Mucosa of descending colon (tissue), 3 donors: ENCODE data around the gene NME5. TPM values are rescaled to one million over a fixed set of nuclear protein-coding genes. Genes with fewer than 3 reads are reported as not detected.

Experiments used
- ATAC-seq: fragments of 200-7000 bp; cut with Tn5 transposase; one replicate; pipeline ENCODE4 v1.9.1; 2020; ENCODE audit warnings: mild to moderate bottlenecking, moderate library complexity
- DNase-seq, 3 donors: peaks; one replicate each; pipeline ENCODE4 v3.0.0-alpha.2; 2020
- H3K36me3 ChIP-seq: fragments of 200-600 bp; one replicate; pipeline ENCODE4 v1.8.0; 2021; ENCODE audit warnings: low read depth, mild to moderate bottlenecking
- H3K4me1 ChIP-seq: fragments of 200-600 bp; one replicate; pipeline ENCODE4 v1.8.0; 2021; ENCODE audit warnings: low read depth, mild to moderate bottlenecking
- H3K4me3 ChIP-seq: fragments of 200-600 bp; one replicate; pipeline ENCODE4 v1.8.0; 2021; ENCODE audit warnings: mild to moderate bottlenecking
- H3K9me3 ChIP-seq: fragments of 200-600 bp; one replicate; pipeline ENCODE4 v1.8.0; 2021; ENCODE audit warnings: mild to moderate bottlenecking
- intact Hi-C, 2 donors: fragments of 100-400 bp; cut with DNase I in 1 of 2; cut with micrococcal nuclease in 1 of 2; formaldehyde crosslinking; loops; one replicate each; pipeline versions ENCODE4 v1.11.0 to v1.11.1; 2022; cut with DNase I, micrococcal nuclease
- total RNA-seq, 3 donors: library from RNA; stranded (reverse); fragmentation: NEBNext Ultra II Directional in 2 of 3; extraction: Animal tissue kit (Norgen Biotek cat#: 25700) in 2 of 3; gene quantifications; one replicate each; pipeline versions ENCODE4 v1.2.1 to v1.2.4, GENCODE V29; 2021 to 2023
- TF ChIP-seq, protein P1 (sequence below): fragments of 200-600 bp; IDR thresholded peaks from one replicate; pipeline ENCODE4 v1.8.0; 2022; ENCODE audit warnings: antibody characterized with exemption, mild to moderate bottlenecking
- donor health status: DM: no; HTN: no; CAD: no; lungs with moderate emphysema.
- donor health status: DM: no; HTN: no; CAD: no.
- donor health status: DM: no; HTN: yes; CAD: no.

NME5 gene
- total RNA-seq, 3 donors from 2014 or later, result 1.6 to 4.3 TPM; not detected in 1

DNA sequence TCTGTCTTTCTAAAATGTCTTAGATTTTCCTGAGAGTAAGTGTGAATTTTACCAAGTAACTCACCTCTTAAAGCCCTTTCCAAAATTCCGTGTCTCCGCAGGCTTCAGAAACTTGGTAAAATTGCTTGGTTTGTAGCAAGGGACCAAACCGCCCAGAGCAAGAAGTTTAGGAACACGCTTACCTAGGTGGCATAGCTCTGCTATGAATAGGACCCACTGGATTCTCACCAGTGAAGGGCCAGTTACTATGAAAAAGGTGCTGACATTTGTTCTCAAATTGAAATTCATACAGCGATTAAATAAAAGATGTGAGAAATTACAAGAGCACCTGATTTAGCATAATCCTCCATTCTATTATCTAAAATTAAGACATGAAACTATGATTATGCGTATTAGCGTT is 6.7 kb downstream of the NME5 start:
- H3K9me3 ChIP-seq, result no peaks in the 10 kb centered on the region
- no peak overlapping the region for H3K4me3 ChIP-seq
- no peaks in the 10 kb centered on the region for H3K36me3 ChIP-seq
- H3K4me1 ChIP-seq, result no peaks in the 10 kb centered on the region
- ATAC-seq (no peak), DNase-seq (no peak)
- TF ChIP-seq, protein P1, sequence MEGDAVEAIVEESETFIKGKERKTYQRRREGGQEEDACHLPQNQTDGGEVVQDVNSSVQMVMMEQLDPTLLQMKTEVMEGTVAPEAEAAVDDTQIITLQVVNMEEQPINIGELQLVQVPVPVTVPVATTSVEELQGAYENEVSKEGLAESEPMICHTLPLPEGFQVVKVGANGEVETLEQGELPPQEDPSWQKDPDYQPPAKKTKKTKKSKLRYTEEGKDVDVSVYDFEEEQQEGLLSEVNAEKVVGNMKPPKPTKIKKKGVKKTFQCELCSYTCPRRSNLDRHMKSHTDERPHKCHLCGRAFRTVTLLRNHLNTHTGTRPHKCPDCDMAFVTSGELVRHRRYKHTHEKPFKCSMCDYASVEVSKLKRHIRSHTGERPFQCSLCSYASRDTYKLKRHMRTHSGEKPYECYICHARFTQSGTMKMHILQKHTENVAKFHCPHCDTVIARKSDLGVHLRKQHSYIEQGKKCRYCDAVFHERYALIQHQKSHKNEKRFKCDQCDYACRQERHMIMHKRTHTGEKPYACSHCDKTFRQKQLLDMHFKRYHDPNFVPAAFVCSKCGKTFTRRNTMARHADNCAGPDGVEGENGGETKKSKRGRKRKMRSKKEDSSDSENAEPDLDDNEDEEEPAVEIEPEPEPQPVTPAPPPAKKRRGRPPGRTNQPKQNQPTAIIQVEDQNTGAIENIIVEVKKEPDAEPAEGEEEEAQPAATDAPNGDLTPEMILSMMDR, result no peak
- intact Hi-C loops, result loop anchor here (2.0 to 5.0 kb wide), 2 partner anchors 55 to 56 kb away; no protein-coding TSS in a partner anchor

DNA sequence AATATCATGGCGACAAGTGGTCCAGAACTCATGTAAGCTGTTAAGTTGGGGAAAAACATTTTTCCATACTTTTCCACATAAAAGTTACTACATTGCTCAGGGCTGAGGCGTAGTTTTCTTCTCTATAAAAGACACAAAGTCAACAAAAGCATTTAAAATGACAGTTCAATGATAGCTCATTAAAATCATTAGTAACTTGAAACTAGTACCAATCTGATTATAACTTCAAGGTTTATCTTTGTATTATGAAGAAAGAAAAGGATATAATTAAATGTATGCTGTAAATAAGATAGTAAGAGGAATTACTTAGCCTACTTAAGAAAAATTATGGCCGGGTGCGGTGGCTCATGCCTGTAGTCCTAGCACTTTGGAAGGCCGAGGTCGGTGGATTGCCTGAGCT is 9.9 kb downstream of the NME5 start:
- TF ChIP-seq, protein P1, result no peak
- Histone ChIP-seq H3K36me3 (no peaks in the 10 kb centered on the region), H3K4me1 (no peaks in the 10 kb centered on the region), H3K4me3 (no peak overlapping the region), H3K9me3 (no peaks in the 10 kb centered on the region)
- no peak for ATAC-seq
- intact Hi-C loops, result no loop called here
- no peak for DNase-seq

DNA sequence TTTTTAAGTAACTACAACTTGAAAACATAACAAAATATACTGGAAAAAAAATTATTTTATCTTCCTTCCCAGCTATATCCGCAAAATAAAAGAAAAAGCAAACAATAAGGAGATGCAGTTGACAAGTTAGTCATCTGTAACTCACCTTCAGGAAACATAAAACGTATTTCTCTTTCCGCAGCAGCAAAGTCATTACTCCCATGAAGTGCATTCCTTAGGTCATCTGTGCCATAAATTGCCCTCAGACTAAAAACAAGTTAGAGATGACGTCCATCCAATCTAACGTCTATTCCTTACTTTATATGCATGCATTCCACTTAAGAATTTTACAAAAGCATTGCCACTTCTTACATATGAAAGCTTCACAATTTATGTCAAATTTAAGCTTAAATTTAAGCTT is 10.9 kb downstream of the NME5 start:
- TF ChIP-seq, protein P1, result no peak
- Histone ChIP-seq H3K36me3 (no peaks in the 10 kb centered on the region), H3K4me1 (no peaks in the 10 kb centered on the region), H3K9me3 (no peaks in the 10 kb centered on the region), H3K4me3 (no peak overlapping the region)
- no peak for DNase-seq
- intact Hi-C loops, result no loop called here
- ATAC-seq, result no peak

DNA sequence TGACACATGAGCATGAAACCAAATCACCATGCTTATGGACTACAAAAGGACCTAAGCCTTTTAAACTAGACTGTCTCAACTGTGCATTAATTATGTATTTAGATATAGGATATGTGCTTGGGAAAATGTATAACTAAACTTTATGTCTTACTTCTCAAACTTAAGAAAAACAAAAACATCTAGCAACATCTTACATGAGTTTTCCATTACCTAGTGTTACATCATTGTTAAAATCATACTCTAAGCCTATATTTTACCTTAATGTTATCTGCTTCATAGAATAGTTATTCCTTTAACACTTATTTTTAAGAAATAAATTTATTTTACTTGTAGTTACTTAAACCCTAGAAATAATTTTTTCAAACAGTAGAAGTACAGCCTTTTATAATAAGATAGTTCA is 24.0 kb downstream of the NME5 start:
- intact Hi-C loops, result no loop called here
- H3K36me3 ChIP-seq, result no peaks in the 10 kb centered on the region
- H3K4me1 ChIP-seq, result no peaks in the 10 kb centered on the region
- ATAC-seq, result no peak
- H3K9me3 ChIP-seq, result no peaks in the 10 kb centered on the region
- TF ChIP-seq, protein P1, result no peak
- no peak overlapping the region for H3K4me3 ChIP-seq
- DNase-seq, result no peak

DNA sequence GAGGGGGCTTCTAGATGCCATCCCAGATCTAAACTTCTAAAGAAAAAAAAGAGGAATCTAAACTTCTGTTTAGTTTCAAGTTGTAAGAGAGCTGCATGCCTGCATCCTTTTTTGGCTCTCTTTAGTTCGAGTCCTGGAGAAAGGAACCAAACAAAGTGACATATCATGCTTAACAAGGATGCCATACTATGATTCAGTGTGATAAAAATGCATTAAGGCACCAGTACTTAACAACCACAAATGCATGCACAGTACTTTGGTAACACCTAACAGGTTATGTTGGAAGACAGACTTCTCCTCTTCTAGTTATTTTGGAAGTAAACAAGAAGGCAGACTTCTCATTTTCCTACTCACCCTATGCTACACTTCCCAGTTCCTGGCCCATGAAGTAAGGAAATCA is 27.3 kb downstream of the NME5 start:
- no peaks in the 10 kb centered on the region for H3K4me1 ChIP-seq
- intact Hi-C loops, result no loop called here
- H3K36me3 ChIP-seq, result no peaks in the 10 kb centered on the region
- DNase-seq (no peak), ATAC-seq (no peak)
- TF ChIP-seq, protein P1, result no peak
- no peaks in the 10 kb centered on the region for H3K9me3 ChIP-seq
- no peak overlapping the region for H3K4me3 ChIP-seq

DNA sequence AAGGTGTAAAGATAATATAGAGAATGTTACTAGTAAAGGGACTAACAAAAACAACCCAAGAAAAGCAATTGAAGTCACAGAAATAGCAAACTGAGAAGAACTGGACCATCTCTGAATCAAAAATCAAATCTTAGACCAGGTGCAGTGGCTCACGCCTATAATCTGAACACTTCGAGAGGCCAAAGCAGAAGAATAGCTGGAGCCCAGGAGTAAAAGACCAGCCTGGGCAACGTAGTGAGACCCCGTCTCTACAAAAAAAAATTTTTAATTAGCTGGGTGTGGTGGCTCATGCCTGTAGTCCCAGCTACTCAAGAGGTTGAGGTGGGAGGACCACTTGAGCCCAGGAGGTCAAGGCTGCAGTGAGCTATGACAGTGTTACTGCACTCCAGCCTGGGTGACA is 28.0 kb downstream of the NME5 start:
- no peaks in the 10 kb centered on the region for H3K9me3 ChIP-seq
- intact Hi-C loops, result no loop called here
- TF ChIP-seq, protein P1, result no peak
- H3K36me3 ChIP-seq, result no peaks in the 10 kb centered on the region
- ATAC-seq (no peak), DNase-seq (no peak)
- no peak overlapping the region for H3K4me3 ChIP-seq
- H3K4me1 ChIP-seq, result no peaks in the 10 kb centered on the region
